Measurements from ENCODE around the gene HOOK2. TPM values are rescaled to one million over a fixed set of nuclear protein-coding genes. Genes with fewer than 3 reads are reported as not detected.
"Not testable (repeated sequence)": the region's sequence is repeated elsewhere in the genome, so short reads cannot be mapped to it uniquely, and the experiment has no call there.

HOOK2 gene, protein sequence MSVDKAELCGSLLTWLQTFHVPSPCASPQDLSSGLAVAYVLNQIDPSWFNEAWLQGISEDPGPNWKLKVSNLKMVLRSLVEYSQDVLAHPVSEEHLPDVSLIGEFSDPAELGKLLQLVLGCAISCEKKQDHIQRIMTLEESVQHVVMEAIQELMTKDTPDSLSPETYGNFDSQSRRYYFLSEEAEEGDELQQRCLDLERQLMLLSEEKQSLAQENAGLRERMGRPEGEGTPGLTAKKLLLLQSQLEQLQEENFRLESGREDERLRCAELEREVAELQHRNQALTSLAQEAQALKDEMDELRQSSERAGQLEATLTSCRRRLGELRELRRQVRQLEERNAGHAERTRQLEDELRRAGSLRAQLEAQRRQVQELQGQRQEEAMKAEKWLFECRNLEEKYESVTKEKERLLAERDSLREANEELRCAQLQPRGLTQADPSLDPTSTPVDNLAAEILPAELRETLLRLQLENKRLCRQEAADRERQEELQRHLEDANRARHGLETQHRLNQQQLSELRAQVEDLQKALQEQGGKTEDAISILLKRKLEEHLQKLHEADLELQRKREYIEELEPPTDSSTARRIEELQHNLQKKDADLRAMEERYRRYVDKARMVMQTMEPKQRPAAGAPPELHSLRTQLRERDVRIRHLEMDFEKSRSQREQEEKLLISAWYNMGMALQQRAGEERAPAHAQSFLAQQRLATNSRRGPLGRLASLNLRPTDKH
- total RNA-seq: 10 to 100 TPM; 16.4 to 25.2 TPM
- polyA plus RNA-seq (ENCODE audit: insufficient read length in 2 of 2): 10 to 100 TPM; 40.0 to 65.2 TPM
- long read RNA-seq, donor 1, transcript HOOK2-210 (3 exons, 890 nt): major isoform, 9 of 147 reads
- long read RNA-seq, donor 1, partial matches to known transcripts: 51 of 147 reads
- long read RNA-seq, donor 1, other reads (novel, unspliced or antisense): 81 of 147 reads
- long read RNA-seq, donor 2, partial matches to known transcripts: 0 of 7 reads
- long read RNA-seq, donor 2, other reads (novel, unspliced or antisense): 6 of 7 reads
- long read RNA-seq, donor 3, partial matches to known transcripts: 12 of 12 reads
- long read RNA-seq, donor 3, other reads (novel, unspliced or antisense): 0 of 12 reads
- long read RNA-seq, donor 4, transcript HOOK2-210 (3 exons, 890 nt): major isoform, 14 of 39 reads
- long read RNA-seq, donor 4, partial matches to known transcripts: 19 of 39 reads
- long read RNA-seq, donor 4, other reads (novel, unspliced or antisense): 0 of 39 reads

DNA sequence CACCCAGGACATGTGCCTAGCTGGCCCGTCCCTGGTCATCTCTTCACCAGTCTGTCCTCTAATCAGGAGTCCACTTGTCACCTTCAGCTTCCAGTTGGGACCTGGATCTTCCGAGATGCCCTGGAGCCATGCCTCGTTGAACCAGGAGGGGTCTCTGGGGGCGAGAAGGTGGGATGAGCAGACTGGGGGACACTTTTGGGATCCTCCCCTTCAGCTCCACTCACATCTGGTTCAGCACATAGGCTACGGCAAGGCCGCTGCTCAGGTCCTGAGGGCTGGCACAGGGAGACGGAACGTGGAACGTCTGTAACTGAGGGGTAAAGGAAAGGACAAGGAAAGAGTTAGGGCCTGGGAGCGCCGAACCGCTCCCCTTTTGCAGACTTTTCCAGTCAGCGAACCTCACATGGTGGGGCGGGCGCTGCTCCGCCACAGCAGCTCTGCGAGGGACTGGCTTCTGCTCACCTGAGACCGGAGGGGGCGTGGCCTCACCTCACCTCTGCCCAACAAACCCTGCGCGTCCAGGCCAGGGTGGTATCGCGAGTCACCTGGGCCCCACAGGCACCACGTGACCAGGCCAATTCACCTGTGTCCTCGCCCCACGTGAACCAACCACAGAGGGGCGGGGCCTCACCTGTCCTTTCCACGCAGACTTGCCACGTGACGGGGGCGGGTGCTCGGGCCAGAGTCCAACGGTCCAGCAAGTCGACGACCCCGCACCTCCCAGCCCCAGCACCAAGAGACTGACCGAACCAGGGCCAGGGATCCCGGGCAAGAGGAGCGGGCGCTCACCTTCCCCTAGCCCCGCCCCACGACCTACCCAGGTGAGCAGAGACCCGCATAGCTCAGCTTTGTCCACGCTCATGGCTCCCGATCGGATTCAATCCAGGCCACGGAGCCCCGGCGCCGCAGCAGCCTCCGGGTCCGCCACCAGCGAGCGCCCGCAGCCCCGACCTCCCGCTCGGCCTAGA is at the start of gene HOOK2:
Gene HOOK2, minus strand, starts transcription at position 965 of the 968 bp plus-strand sequence. Its CDS starts 103 bp downstream, at position 862.
- peak in 1 of 6 donors; percentile 74 for DNase-seq (ENCODE audit: low read depth in 4 of 6, low spot score in 6 of 6)
- Histone ChIP-seq H3K27ac (ENCODE audit: low read depth, low read length) (peak within 1 kb of the TSS; percentile 61), H3K4me3 (ENCODE audit: low read depth, low read length) (peak within 1 kb of the TSS; percentile 85), H3K36me3 (ENCODE audit: control insufficient read depth, insufficient read depth, low read length) (peaks cover 24% of the 10 kb centered on the region), H3K27me3 (ENCODE audit: control insufficient read depth, insufficient read depth, low read length) (no peaks in the 10 kb centered on the region), H3K9me3 (ENCODE audit: control insufficient read depth, insufficient read depth, low read length) (no peaks in the 10 kb centered on the region), H3K4me1 (ENCODE audit: control insufficient read depth, insufficient read depth, low read length) (peaks cover 42% of the 10 kb centered on the region)
- WGBS (ENCODE audit: insufficient coverage): 10% methylated on average over 52 of the region's 58 CpGs

DNA sequence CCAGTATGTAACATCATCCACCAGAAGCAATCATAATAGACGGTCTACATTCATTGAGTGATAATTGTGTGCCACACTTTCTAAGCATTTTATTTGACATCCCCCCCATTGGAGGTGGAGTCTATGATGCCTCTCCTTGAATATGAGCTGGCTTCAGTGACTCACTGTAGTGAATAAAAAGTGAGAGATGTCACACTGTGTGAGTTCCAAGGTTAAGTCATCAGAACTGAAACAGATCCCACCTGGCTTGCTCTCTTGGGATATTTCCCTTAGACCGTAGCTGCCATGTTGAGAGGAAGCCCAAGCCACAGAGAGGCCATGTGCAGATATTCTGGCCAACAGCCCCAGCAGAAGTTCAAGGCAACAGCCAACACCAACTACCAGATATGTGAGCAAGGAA is 46.4 kb upstream of the HOOK2 start:
- Histone ChIP-seq H3K27ac (ENCODE audit: low read depth, low read length) (no peak overlapping the region), H3K9me3 (ENCODE audit: control insufficient read depth, insufficient read depth, low read length) (no peaks in the 10 kb centered on the region), H3K4me3 (ENCODE audit: low read depth, low read length) (no peak overlapping the region), H3K27me3 (ENCODE audit: control insufficient read depth, insufficient read depth, low read length) (peaks cover 15% of the 10 kb centered on the region), H3K36me3 (ENCODE audit: control insufficient read depth, insufficient read depth, low read length) (peaks cover under 1% of the 10 kb centered on the region), H3K4me1 (ENCODE audit: control insufficient read depth, insufficient read depth, low read length) (peaks cover 7% of the 10 kb centered on the region)
- WGBS (ENCODE audit: insufficient coverage): 86% methylated on average over 1 of the region's 2 CpGs
- no peak for DNase-seq (ENCODE audit: low read depth in 4 of 6, low spot score in 6 of 6)

- not testable (repeated sequence) for H3K4me3 ChIP-seq (ENCODE audit: low read depth, low read length)
These were observed 42.5 kb upstream of the HOOK2 start for GRCh38 chr19:12817810-12818209.

GRCh38 chr19:12817188-12817587 is 41.8 kb upstream of the HOOK2 start:
- H3K4me1 ChIP-seq (ENCODE audit: control insufficient read depth, insufficient read depth, low read length); H3K27me3 ChIP-seq (ENCODE audit: control insufficient read depth, insufficient read depth, low read length); H3K9me3 ChIP-seq (ENCODE audit: control insufficient read depth, insufficient read depth, low read length); H3K27ac ChIP-seq (ENCODE audit: low read depth, low read length); H3K4me3 ChIP-seq (ENCODE audit: low read depth, low read length); DNase-seq (ENCODE audit: low read depth in 4 of 6, low spot score in 6 of 6): not testable (repeated sequence)
- H3K36me3 ChIP-seq (ENCODE audit: control insufficient read depth, insufficient read depth, low read length): peaks cover 35% of the 10 kb centered on the region
- WGBS (ENCODE audit: insufficient coverage): 100% methylated on average over 1 of the region's 6 CpGs

More at GRCh38 chr19:12817810-12818209, 42.5 kb upstream of the HOOK2 start:
- peaks cover 29% of the 10 kb centered on the region for H3K36me3 ChIP-seq (ENCODE audit: control insufficient read depth, insufficient read depth, low read length)
- not testable (repeated sequence) for H3K9me3 ChIP-seq (ENCODE audit: control insufficient read depth, insufficient read depth, low read length); DNase-seq (ENCODE audit: low read depth in 4 of 6, low spot score in 6 of 6); H3K4me1 ChIP-seq (ENCODE audit: control insufficient read depth, insufficient read depth, low read length); H3K27me3 ChIP-seq (ENCODE audit: control insufficient read depth, insufficient read depth, low read length); H3K27ac ChIP-seq (ENCODE audit: low read depth, low read length)
- 97% methylated on average over 6 of the region's 11 CpGs for WGBS (ENCODE audit: insufficient coverage)

DNA sequence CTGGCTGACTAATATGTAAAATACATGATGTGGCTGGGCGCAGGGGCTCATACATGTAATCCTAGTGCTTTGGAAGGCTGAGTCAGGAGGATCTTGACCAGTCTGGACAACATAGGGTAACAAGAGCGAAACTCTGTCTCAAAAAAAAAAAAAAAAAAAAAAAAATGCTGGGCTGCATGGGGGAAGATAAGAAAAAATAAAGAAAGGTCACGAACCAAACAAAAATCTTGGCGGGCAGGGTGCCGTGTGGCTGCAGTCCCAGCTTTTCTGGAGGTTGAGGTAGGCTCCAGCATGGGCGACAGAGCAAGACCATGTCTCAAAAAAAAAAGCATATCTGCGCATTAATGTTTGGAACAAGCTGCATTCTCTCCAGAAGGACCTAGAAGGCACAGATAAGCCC is 39.7 kb upstream of the HOOK2 start:
- H3K4me3 ChIP-seq (ENCODE audit: low read depth, low read length): no peak overlapping the region
- whole genome bisulfite sequencing (ENCODE audit: insufficient coverage): 98% methylated on average over 6 of the region's 7 CpGs
- H3K27me3 ChIP-seq (ENCODE audit: control insufficient read depth, insufficient read depth, low read length): no peaks in the 10 kb centered on the region
- peaks cover 49% of the 10 kb centered on the region for H3K36me3 ChIP-seq (ENCODE audit: control insufficient read depth, insufficient read depth, low read length)
- DNase-seq (ENCODE audit: low read depth in 4 of 6, low spot score in 6 of 6): no peak
- H3K4me1 ChIP-seq (ENCODE audit: control insufficient read depth, insufficient read depth, low read length): no peaks in the 10 kb centered on the region
- no peaks in the 10 kb centered on the region for H3K9me3 ChIP-seq (ENCODE audit: control insufficient read depth, insufficient read depth, low read length)
- no peak overlapping the region for H3K27ac ChIP-seq (ENCODE audit: low read depth, low read length)

GRCh38 chr19:12806242-12807081 is 31.1 kb upstream of the HOOK2 start, which contains the start of gene RNASEH2A:
RNASEH2A (plus strand) TSS chr19:12806584; CDS start chr19:12806674, 90 bp downstream.
- Histone ChIP-seq H3K27me3 (ENCODE audit: control insufficient read depth, insufficient read depth, low read length) (no peaks in the 10 kb centered on the region), H3K4me1 (ENCODE audit: control insufficient read depth, insufficient read depth, low read length) (peaks cover 28% of the 10 kb centered on the region), H3K27ac (ENCODE audit: low read depth, low read length) (peak within 1 kb of the TSS; percentile 67), H3K4me3 (ENCODE audit: low read depth, low read length) (peak within 1 kb of the TSS; percentile 79), H3K36me3 (ENCODE audit: control insufficient read depth, insufficient read depth, low read length) (peaks cover 22% of the 10 kb centered on the region), H3K9me3 (ENCODE audit: control insufficient read depth, insufficient read depth, low read length) (no peaks in the 10 kb centered on the region)
- peak in 4 of 6 donors; percentile 80 to 97 (median 91) for DNase-seq (ENCODE audit: low read depth in 4 of 6, low spot score in 6 of 6)
- WGBS (ENCODE audit: insufficient coverage): 3% methylated on average over 61 of the region's 66 CpGs

DNA sequence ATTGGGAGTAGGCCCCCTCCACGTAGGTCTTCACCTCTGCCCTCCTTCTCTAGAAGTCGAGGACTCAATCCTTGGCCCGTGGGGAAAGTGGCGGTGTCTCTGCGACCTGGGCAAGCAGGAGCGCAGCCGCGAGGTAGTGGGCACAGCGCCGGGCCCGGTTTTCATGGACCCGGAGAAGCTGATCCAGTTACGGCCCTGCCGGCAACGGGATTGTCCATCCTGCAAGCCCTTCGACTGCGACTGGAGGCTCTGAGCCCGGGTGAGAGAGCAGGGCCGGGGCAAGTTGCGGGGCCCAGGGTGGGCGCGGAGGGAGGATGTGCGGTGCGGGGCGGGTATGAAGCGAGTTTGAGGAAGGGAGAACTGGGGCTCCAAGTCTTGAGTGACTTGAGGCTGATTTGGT is 28.7 kb upstream of the HOOK2 start:
- H3K36me3 ChIP-seq (ENCODE audit: control insufficient read depth, insufficient read depth, low read length): peaks cover 21% of the 10 kb centered on the region
- H3K27me3 ChIP-seq (ENCODE audit: control insufficient read depth, insufficient read depth, low read length): no peaks in the 10 kb centered on the region
- WGBS (ENCODE audit: insufficient coverage): 91% methylated on average over 24 of the region's 26 CpGs
- no peak for DNase-seq (ENCODE audit: low read depth in 4 of 6, low spot score in 6 of 6)
- no peaks in the 10 kb centered on the region for H3K9me3 ChIP-seq (ENCODE audit: control insufficient read depth, insufficient read depth, low read length)
- H3K4me3 ChIP-seq (ENCODE audit: low read depth, low read length): no peak overlapping the region
- no peak overlapping the region for H3K27ac ChIP-seq (ENCODE audit: low read depth, low read length)
- peaks cover 50% of the 10 kb centered on the region for H3K4me1 ChIP-seq (ENCODE audit: control insufficient read depth, insufficient read depth, low read length)

Measured in spinal cord (tissue), 10 donors.